Psoas muscle (tissue), 8 donors: ENCODE data around the gene TOM1L2. TPM values are rescaled to one million over a fixed set of nuclear protein-coding genes. Genes with fewer than 3 reads are reported as not detected.

ENCODE experiments used
- ATAC-seq, 4 donors: fragments of 200-7000 bp; cut with Tn5 transposase; one replicate each; pipeline ENCODE4 v1.9.1; 2020; ENCODE audit warnings: moderate library complexity in 3 of 4, mild to moderate bottlenecking in 2 of 4
- DNase-seq, 2 donors: peaks; one replicate each; pipeline ENCODE4 v3.0.0-alpha.2; 2020
- H3K27ac ChIP-seq: fragments of 200-600 bp; one replicate; pipeline ENCODE4 v1.8.0; 2022
- H3K27me3 ChIP-seq, 3 donors: fragments of 200-600 bp in 1 of 3; one replicate each; pipeline versions ENCODE4 v1.6.1 to v1.8.0; 2013 to 2022; ENCODE audit warnings: low read length in 2 of 3, mild to moderate bottlenecking in 2 of 3, moderate library complexity in 1 of 3; ENCODE audit not compliant: insufficient read depth in 3 of 3
- H3K36me3 ChIP-seq, 2 donors: fragments of 200-600 bp in 1 of 2; one replicate each; pipeline versions ENCODE4 v1.6.1 to v1.8.0; 2013 to 2022; ENCODE audit warnings: low read depth in 1 of 2, mild to moderate bottlenecking in 1 of 2, moderate library complexity in 1 of 2; ENCODE audit not compliant: insufficient read depth in 1 of 2
- H3K4me1 ChIP-seq: fragments of 200-600 bp; one replicate; pipeline ENCODE4 v1.8.0; 2022
- H3K4me3 ChIP-seq: fragments of 200-600 bp; one replicate; pipeline ENCODE4 v1.8.0; 2022; ENCODE audit warnings: mild to moderate bottlenecking
- H3K9me3 ChIP-seq: fragments of 200-600 bp; one replicate; pipeline ENCODE4 v1.8.0; 2022
- WGBS, 3 donors: extraction: QIAGEN DNeasy Blood & Tissue Kit; methylation state at CpG; one replicate each; pipeline versions ENCODE4 v1.1.6 to v1.1.7; 2013; 5-methylcytosine and 5-hydroxymethylcytosine counted together
- intact Hi-C, 2 donors: fragments of 100-400 bp; cut with DNase I; formaldehyde crosslinking; loops; one replicate each; pipeline versions ENCODE4 v1.11.0 to v1.14.2; 2022
- polyA plus RNA-seq, 3 donors: library from polyadenylated mRNA; stranded (reverse); fragments of 200-250 nt; gene quantifications; one replicate each; pipeline ENCODE4 v1.2.3, GENCODE V29; 2013
- total RNA-seq, 4 donors: library from RNA; stranded (reverse); fragmentation: NEBNext Ultra II Directional in 2 of 4; extraction: Animal tissue kit (Norgen Biotek cat#: 25700) in 2 of 4; gene quantifications; one replicate each; pipeline versions ENCODE4 v1.2.1 to v1.2.4, GENCODE V29; 2021 to 2023
- TF ChIP-seq, protein P1 (sequence below): fragments of 200-600 bp; IDR thresholded peaks from one replicate; pipeline ENCODE4 v1.8.0; 2022; ENCODE audit warnings: antibody characterized with exemption
- donor health status: healthy with polysubstance abuse.
- donor health status: DM: no; HTN: no; CAD: no; lungs with moderate emphysema.
- donor health status: Bipolar disorder and iron deficiency.
- donor health status: healthy.
- donor health status: DM: yes; HTN: yes; CAD: no.
- donor health status: DM: no; HTN: no; CAD: no.
- donor health status: DM: no; HTN: no; CAD: no.
- donor health status: DM: yes; HTN: yes; CAD: no.

TOM1L2 gene
- total and polyA plus RNA-seq, 7 donors = 13.3 to 89.8 (median 72.0) TPM

- H3K36me3 ChIP-seq = peaks cover 2 to 43% of the 10 kb centered on the region in 2 donors
- DNase-seq (no peak), ATAC-seq (no peak)
- H3K9me3 ChIP-seq = no peaks in the 10 kb centered on the region
- H3K4me3 ChIP-seq = no peak overlapping the region
- TF ChIP-seq, protein P1, sequence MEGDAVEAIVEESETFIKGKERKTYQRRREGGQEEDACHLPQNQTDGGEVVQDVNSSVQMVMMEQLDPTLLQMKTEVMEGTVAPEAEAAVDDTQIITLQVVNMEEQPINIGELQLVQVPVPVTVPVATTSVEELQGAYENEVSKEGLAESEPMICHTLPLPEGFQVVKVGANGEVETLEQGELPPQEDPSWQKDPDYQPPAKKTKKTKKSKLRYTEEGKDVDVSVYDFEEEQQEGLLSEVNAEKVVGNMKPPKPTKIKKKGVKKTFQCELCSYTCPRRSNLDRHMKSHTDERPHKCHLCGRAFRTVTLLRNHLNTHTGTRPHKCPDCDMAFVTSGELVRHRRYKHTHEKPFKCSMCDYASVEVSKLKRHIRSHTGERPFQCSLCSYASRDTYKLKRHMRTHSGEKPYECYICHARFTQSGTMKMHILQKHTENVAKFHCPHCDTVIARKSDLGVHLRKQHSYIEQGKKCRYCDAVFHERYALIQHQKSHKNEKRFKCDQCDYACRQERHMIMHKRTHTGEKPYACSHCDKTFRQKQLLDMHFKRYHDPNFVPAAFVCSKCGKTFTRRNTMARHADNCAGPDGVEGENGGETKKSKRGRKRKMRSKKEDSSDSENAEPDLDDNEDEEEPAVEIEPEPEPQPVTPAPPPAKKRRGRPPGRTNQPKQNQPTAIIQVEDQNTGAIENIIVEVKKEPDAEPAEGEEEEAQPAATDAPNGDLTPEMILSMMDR = no peak
- no peak overlapping the region for H3K27ac ChIP-seq
- no peaks in the 10 kb centered on the region for H3K27me3 ChIP-seq
- peaks cover 14% of the 10 kb centered on the region for H3K4me1 ChIP-seq
- 93 to 98% (median 95%) methylated on average over 15 of the region's 15 CpGs for WGBS, 3 donors
- intact Hi-C loops = no loop called here
These were observed 46.3 kb upstream of the TOM1L2 start for GRCh38 chr17:18018411-18018921.

DNA sequence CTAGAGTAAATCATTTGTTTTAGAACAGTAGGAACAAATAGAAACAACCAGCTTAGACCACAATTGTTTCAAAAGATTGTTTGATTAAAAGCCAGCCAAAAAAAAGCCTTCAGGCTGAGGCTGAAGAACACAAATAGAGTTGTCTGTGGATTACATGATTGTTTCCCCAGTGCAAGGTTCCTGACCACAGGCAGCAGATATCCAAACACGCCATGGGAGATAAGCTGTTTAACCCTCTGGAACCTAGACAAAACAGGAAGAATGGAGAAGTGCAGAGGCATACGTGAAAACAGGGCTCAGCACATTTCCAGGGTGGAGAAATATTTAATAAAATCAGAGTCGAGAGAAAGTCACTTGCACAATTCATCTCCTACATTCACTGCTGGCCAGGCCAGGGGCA is 45.8 kb upstream of the TOM1L2 start:
- Histone ChIP-seq H3K27me3 (no peaks in the 10 kb centered on the region), H3K4me1 (peaks cover 14% of the 10 kb centered on the region), H3K27ac (peak overlapping the region; percentile 53), H3K9me3 (no peaks in the 10 kb centered on the region), H3K36me3 (peaks cover 2 to 45% of the 10 kb centered on the region in 2 donors), H3K4me3 (no peak overlapping the region)
- no peak for ATAC-seq
- 85 to 92% (median 90%) methylated on average over 3 of the region's 3 CpGs for WGBS, 3 donors
- TF ChIP-seq, protein P1 = no peak
- intact Hi-C loops = no loop called here
- no peak for DNase-seq

GRCh38 chr17:18016426-18016825 is 44.2 kb upstream of the TOM1L2 start:
- ATAC-seq = no peak
- H3K36me3 ChIP-seq = peaks cover 2 to 46% of the 10 kb centered on the region in 2 donors
- H3K9me3 ChIP-seq = no peaks in the 10 kb centered on the region
- intact Hi-C loops = no loop called here
- no peak for DNase-seq
- peaks cover 14% of the 10 kb centered on the region for H3K4me1 ChIP-seq
- no peaks in the 10 kb centered on the region for H3K27me3 ChIP-seq
- TF ChIP-seq, protein P1 = no peak
- WGBS, 3 donors = 94 to 96% (median 94%) methylated on average over 12 of the region's 12 CpGs
- H3K4me3 ChIP-seq = no peak overlapping the region
- no peak overlapping the region for H3K27ac ChIP-seq

DNA sequence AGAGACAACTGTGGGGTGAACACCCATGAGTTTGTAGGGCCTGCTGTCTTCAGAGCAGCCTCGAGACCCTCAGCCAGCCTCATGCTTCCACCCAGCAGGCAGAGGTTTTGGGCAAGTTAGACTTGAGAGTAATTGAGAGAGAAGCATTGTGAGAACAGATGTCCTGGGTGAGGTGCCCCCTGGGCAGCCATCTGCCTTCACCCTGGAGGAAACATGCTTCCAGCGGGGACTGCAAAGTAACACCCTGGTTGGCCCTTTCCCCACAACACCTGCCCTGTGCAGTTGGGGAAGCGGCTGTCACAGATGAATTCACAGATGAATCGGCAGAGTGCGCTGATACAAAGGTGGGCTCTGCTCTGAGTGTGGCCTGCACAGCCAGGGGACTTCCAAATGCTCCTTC is 43.4 kb upstream of the TOM1L2 start:
- Histone ChIP-seq H3K4me3 (no peak overlapping the region), H3K9me3 (no peaks in the 10 kb centered on the region), H3K4me1 (peaks cover 10% of the 10 kb centered on the region), H3K27ac (no peak overlapping the region), H3K27me3 (no peaks in the 10 kb centered on the region), H3K36me3 (peaks cover 0 to 44% of the 10 kb centered on the region in 2 donors)
- TF ChIP-seq, protein P1 = no peak
- DNase-seq = no peak
- intact Hi-C loops = no loop called here
- 90 to 94% (median 90%) methylated on average over 5 of the region's 5 CpGs for WGBS, 3 donors
- ATAC-seq = no peak

DNA sequence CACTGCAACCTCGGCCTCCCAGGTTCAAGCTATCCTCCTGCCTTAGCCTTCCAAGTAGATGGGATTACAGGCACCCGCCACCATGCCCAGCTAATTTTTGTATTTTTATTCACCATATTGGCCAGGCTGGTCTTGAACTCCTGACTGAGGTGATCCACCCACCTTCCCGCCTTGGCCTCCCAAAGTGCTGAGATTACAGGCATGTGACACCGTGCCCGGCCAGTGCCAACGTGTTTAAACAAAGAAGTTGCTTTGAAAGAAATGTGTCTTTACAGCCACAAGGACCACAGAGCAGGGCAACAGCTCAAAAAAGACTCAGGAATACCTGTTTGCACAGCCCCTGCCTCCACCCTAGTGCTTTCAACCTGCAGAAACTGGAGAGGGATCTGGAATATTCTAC is 41.8 kb upstream of the TOM1L2 start:
- H3K36me3 ChIP-seq = peaks cover 0 to 41% of the 10 kb centered on the region in 2 donors
- no peak overlapping the region for H3K27ac ChIP-seq
- DNase-seq = no peak
- intact Hi-C loops = no loop called here
- H3K9me3 ChIP-seq = no peaks in the 10 kb centered on the region
- TF ChIP-seq, protein P1 = no peak
- H3K4me3 ChIP-seq = no peak overlapping the region
- no peak for ATAC-seq
- H3K27me3 ChIP-seq = no peaks in the 10 kb centered on the region
- 94 to 100% (median 95%) methylated on average over 6 of the region's 6 CpGs for WGBS, 3 donors
- H3K4me1 ChIP-seq = peaks cover 10% of the 10 kb centered on the region
